Measurements from ENCODE around the gene GNRH2.

GNRH2 gene

DNA sequence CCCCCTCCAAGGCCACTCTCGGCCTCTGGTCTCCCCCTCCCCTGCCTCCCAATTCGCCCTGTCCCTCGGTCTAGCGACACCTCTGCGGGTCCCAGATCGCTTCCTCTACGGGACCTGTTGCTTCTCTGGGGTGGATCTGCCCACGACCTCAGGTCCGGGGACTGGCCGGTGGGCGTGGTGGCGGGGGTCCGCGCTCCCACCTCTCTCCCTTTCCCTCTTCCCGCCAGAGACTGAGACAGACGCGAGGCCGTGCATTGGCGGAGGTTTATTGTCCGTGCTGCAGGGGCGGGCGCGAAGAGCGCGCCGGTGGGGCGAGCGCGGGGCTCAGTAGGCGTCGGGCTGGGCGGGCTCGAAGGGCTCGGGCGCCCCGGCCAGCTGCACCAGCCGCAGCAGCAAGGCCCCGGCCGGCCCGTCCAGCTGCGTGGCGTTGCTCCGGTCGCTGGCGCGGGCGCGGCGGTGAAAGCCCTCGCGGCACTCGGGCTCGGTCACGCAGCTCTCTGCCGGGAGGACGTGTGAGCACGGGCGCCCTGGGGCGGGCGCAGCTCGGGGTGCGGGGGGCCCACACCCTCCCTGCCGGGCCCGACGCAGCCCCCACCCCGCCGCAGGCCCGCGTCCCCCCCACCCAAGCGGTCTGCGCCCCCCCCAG lies 39.0 kb downstream of the GNRH2 start:
- H3K4me3 ChIP-seq (ENCODE audit: low read depth, low read length): no peak overlapping the region

DNA sequence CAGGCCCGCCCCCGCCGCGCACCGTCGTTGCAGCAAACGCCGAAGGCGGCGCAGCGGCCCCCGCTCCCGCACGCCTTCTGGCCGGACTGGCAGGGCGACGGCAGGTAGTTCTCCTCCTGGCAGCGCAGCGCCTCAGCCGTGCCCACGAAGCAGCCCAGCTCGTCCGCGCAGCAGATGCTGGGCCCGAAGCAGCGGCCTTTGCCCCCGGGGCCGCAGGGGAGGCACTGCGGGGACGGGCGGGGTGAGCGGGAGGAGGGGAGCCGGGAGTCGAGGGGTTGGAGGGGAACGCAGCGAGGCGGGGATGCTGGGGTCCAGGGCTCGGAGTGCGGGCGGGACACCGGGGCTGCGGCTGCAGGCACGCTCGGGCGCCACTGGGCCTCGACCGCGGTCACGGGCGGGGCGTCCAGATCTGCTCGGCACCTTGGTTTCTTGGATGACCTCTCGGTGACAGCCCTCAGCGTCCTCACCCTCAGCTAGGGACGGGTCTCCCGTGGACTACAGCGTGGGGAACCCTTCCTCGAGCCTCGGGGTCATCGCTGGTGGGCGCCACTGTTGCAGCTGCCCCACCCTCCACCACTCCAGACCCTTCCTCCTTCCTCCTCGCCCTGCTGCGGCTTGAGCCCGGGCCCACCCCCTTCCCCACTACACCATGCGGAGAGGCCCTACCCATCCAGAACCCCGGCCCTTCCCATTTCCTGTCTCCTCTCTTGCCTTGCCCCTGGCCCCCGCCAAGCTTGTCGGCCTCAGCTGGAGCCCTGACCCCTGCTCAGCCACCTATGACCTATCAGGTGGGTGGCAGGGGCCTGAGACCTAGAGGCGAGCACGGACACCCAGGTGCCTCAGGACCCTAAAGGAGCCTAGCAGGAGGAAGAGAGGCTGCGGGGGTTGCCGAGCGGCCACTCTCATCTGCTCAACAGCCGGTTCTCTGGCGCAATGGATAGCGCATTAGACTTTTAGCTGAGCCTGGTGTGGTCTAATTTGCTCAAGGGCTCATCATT lies 39.8 kb downstream of the GNRH2 start:
- Histone ChIP-seq H3K4me3 (ENCODE audit: low read depth, low read length) (no peak overlapping the region), H3K79me2 (no peaks in the 10 kb centered on the region), H3K9ac (no peak overlapping the region), H3K27me3 (ENCODE audit: control insufficient read depth, insufficient read depth, low read length) (no peaks in the 10 kb centered on the region), H2AFZ (peak overlapping the region; percentile 63), H3K36me3 (ENCODE audit: control insufficient read depth, insufficient read depth, low read length) (no peaks in the 10 kb centered on the region), H3K9me3 (ENCODE audit: control insufficient read depth, low read length) (no peaks in the 10 kb centered on the region), H3K27ac (no peak overlapping the region), H3K4me2 (ENCODE audit: low read length) (peak overlapping the region; percentile 50), H3K4me1 (no peaks in the 10 kb centered on the region)
- TF ChIP-seq, protein P1, sequence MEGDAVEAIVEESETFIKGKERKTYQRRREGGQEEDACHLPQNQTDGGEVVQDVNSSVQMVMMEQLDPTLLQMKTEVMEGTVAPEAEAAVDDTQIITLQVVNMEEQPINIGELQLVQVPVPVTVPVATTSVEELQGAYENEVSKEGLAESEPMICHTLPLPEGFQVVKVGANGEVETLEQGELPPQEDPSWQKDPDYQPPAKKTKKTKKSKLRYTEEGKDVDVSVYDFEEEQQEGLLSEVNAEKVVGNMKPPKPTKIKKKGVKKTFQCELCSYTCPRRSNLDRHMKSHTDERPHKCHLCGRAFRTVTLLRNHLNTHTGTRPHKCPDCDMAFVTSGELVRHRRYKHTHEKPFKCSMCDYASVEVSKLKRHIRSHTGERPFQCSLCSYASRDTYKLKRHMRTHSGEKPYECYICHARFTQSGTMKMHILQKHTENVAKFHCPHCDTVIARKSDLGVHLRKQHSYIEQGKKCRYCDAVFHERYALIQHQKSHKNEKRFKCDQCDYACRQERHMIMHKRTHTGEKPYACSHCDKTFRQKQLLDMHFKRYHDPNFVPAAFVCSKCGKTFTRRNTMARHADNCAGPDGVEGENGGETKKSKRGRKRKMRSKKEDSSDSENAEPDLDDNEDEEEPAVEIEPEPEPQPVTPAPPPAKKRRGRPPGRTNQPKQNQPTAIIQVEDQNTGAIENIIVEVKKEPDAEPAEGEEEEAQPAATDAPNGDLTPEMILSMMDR (IDR thresholded peaks at IDR 0.05): no peak

More for the DNA sequence above, 39.0 kb downstream of the GNRH2 start:
- TF ChIP-seq, protein P1 (IDR thresholded peaks at IDR 0.05): no peak
- no peaks in the 10 kb centered on the region for H3K36me3 ChIP-seq (ENCODE audit: control insufficient read depth, insufficient read depth, low read length)
- H3K4me1 ChIP-seq: no peaks in the 10 kb centered on the region
- H3K9me3 ChIP-seq (ENCODE audit: control insufficient read depth, low read length): no peaks in the 10 kb centered on the region
- no peak overlapping the region for H3K27ac ChIP-seq
- H3K27me3 ChIP-seq (ENCODE audit: control insufficient read depth, insufficient read depth, low read length): no peaks in the 10 kb centered on the region
- H3K79me2 ChIP-seq: no peaks in the 10 kb centered on the region
- H2AFZ ChIP-seq: peak overlapping the region; percentile 46
- peak overlapping the region; percentile 37 for H3K4me2 ChIP-seq (ENCODE audit: low read length)
- H3K9ac ChIP-seq: no peak overlapping the region

DNA sequence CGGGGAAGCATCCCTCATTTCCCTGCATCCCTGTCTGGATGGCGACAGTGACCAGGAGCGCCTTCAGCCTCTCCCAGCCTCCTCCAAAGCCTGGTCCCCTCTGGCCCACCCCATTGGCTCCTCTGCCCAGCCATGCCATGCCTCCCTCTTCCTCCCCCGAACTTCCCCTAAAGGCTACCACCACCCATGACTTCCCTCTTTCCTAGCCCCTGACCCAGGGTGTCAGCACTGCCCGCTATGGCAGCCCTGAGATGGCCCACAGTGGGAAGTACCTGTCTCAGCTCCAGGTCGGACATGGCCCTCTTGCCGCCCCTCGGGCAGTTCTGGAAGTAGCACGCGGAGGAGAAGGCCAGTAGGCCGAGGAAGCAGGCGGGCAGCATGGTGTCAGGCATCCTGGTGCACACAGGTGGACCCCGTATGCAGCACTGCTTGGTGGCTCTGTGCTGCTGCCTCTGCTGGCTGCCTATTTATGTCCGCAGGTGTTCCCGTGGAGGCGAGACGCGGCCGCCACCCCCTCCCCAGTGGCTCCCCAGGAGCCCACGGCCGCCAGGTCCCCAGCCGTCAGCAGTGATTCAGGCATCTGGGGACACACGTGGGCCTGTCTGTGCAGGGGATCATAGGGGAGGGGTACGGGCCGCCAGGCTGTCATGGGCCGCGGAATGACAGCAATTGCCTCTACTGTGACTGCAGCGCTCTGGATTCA lies 41.0 kb downstream of the GNRH2 start, which contains the start of gene AVP:
Gene AVP, minus strand, starts transcription at position 442 of the 703 bp plus-strand sequence. Its CDS starts 50 bp downstream, at position 392.
- no peaks in the 10 kb centered on the region for H3K36me3 ChIP-seq (ENCODE audit: control insufficient read depth, insufficient read depth, low read length)
- TF ChIP-seq, protein P1 (IDR thresholded peaks at IDR 0.05): no peak
- no peak within 1 kb of the TSS for H3K9ac ChIP-seq
- H3K79me2 ChIP-seq: no peaks in the 10 kb centered on the region
- no peak within 1 kb of the TSS for H2AFZ ChIP-seq
- no peak within 1 kb of the TSS for H3K4me2 ChIP-seq (ENCODE audit: low read length)
- H3K27me3 ChIP-seq (ENCODE audit: control insufficient read depth, insufficient read depth, low read length): no peaks in the 10 kb centered on the region
- no peaks in the 10 kb centered on the region for H3K9me3 ChIP-seq (ENCODE audit: control insufficient read depth, low read length)
- H3K4me1 ChIP-seq: no peaks in the 10 kb centered on the region
- no peak within 1 kb of the TSS for H3K27ac ChIP-seq
- H3K4me3 ChIP-seq (ENCODE audit: low read depth, low read length): no peak within 1 kb of the TSS

DNA sequence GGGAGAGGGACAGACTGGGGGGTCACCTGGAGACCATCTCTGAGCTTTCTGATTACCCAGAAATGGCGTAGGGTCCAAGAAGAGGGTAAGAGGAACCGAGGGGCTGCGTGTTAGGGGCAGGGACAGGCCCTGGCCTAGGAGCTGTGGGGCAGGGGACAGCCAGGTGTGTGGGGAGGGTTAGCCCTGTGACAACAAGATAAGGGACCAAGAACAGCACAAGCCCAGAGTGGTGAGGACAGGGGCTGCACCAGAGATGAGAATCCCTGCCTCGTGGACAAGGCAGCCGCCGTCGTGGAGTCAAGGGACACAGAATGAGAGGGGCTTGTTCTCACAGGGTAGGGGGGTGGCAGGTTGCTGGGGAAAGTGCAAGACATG lies 41.6 kb downstream of the GNRH2 start:
- Histone ChIP-seq H3K27ac (no peak overlapping the region), H3K4me2 (ENCODE audit: low read length) (no peak overlapping the region), H3K9ac (no peak overlapping the region), H2AFZ (no peak overlapping the region), H3K36me3 (ENCODE audit: control insufficient read depth, insufficient read depth, low read length) (no peaks in the 10 kb centered on the region), H3K9me3 (ENCODE audit: control insufficient read depth, low read length) (no peaks in the 10 kb centered on the region), H3K79me2 (no peaks in the 10 kb centered on the region), H3K4me1 (no peaks in the 10 kb centered on the region), H3K27me3 (ENCODE audit: control insufficient read depth, insufficient read depth, low read length) (no peaks in the 10 kb centered on the region), H3K4me3 (ENCODE audit: low read depth, low read length) (no peak overlapping the region)
- TF ChIP-seq, protein P1 (IDR thresholded peaks at IDR 0.05): no peak

Measured in parathyroid adenoma (tissue), 2 donors.